GM21786 (cell line): ENCODE data around the gene ITGB3.

Source experiments
- ATAC-seq: cut with Tn5 transposase; IDR thresholded peaks from one replicate; pipeline ENCODE4 v1.9.1; 2021; ENCODE audit not compliant: unreplicated experiment

Gene ITGB3

DNA sequence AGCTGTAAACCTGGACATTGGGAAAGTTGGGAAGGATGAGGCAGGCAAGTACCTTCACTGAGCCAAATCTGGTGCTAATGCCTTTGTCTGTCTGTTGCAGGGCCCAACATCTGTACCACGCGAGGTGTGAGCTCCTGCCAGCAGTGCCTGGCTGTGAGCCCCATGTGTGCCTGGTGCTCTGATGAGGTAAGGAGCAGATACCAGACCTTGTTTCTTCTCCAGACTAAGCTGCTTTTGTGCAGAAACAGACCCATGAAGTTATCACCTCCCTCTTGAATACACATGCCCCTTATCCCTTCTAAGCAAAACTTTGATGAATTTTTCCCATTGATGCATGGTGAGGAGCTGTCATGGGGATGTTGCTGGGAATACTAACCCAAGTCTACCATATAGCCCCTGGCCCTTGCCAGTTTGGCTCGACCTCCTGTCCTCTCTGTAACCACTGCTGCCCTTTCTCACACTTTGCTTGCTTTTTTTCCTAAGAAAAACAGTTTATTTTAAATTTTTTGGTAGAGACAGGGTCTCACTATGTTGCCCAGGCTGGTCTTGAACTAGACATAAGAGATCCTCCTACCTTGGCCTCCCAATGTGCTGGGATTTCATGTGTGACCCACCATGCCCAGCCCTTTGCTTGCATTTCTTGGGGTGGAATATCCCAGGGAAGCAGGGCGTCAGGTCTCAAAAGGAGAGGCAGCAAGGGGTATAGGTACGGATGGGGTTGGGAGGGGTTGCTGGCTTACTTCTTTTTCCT lies 20.9 kb downstream of the ITGB3 start:
- no peak for ATAC-seq

GRCh38 chr17:47275245-47275984 lies 21.8 kb downstream of the ITGB3 start:
- ATAC-seq: no peak

GRCh38 chr17:47276444-47276843 lies 22.8 kb downstream of the ITGB3 start:
- no peak for ATAC-seq

DNA sequence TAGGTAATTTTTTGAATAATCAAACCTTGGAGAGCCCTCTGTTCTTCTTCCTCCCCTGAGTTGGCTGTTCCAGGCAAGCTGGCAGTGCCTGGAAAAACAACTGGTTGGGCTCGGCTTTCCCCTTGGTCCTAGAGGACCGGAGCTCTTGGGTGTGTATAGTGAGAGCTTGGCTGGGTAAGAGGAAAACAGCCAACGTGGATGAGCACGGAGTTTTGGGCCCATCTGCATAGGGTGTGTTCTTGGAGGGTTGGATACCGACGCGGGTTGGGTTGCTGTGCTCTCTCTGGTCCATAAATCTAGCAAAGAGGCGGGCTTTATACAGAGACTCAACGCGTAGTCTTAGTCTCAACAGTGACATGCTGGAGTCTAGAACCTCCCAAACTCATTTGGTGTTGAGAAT lies 23.2 kb downstream of the ITGB3 start:
- ATAC-seq: no peak

GRCh38 chr17:47277921-47278320 lies 24.3 kb downstream of the ITGB3 start:
- ATAC-seq: no peak

GRCh38 chr17:47278561-47278960 lies 24.9 kb downstream of the ITGB3 start:
- no peak for ATAC-seq

GRCh38 chr17:47279062-47279801 lies 25.6 kb downstream of the ITGB3 start:
- peak; percentile 84 for ATAC-seq

DNA sequence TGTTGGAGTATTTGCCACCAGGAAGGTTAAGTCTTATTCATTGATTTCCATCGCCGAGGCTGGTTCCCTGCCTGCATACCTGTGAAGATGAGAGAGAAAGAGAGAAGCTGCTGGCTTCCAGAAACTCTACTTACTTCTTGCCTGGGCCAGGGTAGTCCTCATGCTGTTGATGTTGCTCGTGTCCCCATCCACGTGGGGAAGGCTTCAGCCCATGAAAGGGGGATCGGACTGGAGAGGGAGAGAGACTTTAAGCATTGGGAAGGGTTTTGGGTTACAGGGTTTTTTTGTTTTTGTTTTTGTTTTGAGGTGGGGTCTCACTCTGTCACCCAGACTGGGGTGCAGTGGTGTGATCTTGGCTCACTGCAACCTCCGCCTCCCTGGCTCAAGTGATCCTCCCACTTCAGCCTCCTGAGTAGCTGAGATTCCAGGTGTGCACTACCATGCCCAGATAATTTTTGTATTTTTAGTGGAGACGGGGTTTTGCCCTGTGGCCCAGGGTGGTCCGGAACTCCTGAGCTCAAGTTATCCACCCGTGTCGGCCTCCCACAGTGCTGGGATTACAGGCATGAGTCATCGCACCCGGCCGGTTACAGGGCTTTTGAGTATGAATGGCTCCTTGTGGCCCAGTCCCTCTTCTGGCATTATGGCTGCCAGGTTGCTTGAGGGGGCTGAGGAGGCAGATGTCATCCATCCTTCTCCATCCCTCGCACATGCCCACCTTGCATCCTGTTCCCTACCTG lies 26.6 kb downstream of the ITGB3 start:
- no peak for ATAC-seq

DNA sequence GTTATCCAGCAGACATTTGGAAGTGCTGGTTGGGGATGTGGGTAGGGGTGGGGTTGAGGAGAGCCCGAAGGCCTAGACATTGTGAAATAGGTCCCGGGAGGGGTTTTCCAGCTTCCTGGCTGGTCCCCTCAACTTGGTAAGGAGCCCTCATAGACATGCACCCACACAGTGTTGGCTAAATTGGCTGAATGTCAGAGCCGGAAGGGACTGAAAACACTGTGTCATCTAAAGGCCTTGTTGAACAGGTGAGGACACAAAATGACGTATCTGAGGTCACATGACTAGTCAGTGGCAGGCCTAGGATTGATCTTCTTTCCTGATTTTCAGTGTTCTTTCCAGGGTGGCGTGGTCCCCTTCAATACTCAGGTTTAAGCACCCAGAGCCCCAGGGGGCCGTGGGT lies 27.6 kb downstream of the ITGB3 start:
- no peak for ATAC-seq

DNA sequence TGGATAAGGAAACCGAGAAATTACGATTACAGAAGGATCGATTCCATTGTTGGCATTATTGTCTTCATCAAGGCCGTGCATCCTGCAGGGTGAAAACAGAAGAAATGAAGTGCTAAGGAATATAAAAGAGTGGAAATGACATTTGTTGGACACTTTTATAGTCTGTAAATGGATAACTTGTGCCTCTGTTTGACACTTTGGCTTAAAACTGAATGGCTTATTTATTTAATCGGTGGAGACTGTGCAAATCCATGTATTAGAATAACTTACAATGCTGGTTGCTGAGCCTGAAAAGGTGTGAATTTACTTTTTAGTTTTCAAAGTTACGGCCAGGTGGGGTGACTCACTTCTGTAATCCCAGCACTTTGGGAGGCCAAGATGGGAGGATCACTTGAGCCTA lies 31.4 kb downstream of the ITGB3 start:
- ATAC-seq: no peak

DNA sequence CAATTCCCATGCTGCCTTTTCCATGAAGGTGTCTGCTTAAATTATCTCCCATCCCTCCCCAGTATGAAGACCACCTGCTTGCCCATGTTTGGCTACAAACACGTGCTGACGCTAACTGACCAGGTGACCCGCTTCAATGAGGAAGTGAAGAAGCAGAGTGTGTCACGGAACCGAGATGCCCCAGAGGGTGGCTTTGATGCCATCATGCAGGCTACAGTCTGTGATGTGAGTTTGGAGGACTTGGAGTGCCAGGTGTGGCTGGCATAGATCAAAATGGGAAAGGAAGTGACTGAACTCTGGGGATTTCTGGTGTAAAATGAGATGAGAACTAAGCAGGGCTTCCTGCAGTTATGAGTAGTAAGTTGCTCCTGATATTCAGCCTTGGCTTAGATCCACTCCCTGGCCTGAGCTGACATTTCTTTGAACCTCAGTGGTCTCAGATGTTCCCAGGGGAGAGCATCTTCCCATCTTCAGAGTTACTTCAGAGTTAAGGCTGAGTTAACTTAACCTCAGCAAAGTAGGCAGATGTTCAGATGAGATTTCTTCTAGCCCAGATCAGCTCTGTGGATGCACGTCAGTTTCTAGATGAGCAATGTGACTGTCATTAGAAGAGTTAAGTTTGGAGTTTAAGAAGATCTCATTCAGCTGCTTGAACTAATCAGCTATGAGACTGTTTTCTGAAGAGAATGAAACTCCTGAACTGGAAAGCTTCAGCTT lies 32.7 kb downstream of the ITGB3 start:
- ATAC-seq: peak; percentile 65

DNA sequence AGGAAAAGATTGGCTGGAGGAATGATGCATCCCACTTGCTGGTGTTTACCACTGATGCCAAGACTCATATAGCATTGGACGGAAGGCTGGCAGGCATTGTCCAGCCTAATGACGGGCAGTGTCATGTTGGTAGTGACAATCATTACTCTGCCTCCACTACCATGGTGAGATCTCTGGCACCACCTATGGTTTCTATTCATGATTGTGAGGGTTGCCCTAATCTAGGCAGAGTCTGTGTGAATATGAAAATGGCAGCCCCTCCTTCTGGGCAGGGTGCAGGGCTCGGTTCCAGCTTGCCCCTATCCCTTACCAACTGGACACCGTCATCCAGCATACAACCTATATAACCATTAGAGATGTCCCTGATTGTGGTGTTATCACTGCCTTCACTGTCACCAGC lies 33.4 kb downstream of the ITGB3 start:
- ATAC-seq: no peak

DNA sequence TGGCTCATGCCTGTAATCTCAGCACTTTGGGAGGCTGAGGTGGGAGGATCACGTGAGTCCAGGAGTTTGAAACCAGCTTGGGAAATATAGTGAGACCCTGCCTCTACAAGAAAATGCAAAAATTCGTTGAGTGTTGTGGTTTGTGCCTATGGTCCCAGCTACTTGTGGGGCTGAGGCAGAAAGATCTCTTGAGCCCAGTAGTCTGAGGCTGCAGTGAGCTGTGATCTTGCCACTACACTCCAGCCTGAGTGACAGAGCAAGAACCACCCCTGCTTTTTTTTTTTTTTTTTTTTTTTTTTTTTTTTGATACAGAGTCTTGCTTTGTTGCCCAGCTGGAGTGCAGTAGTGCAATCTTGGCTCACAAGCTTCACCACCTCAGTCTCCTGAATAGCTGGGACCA lies 34.0 kb downstream of the ITGB3 start:
- ATAC-seq: no peak

DNA sequence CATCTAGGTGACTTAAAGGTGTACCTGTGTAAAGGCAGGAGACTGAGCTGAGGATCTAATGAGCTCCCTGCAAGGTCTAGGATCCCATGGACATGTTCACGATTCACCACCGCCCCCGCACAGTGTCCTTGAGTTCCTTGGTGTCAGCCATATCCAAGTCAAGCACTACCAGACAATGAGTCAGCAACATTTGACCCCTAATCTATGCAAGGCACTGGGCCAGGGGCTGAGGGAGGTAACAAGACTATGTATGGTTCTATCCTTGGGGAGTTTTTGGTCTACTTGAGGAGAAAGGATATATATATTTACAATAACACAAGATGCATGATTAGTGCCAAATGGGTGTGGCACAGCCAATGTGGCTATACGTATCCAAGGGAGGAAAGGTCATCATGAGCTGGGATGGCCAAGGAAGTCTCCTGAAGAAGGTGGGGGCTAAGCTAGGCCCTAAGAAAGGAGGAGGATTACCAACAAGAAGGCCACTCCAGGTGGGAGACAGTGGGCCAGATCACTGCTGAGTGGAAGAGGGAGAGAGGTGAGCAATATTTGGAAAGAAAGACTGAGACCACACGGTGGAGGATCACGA lies 35.0 kb downstream of the ITGB3 start:
- ATAC-seq: no peak

- no peak for ATAC-seq
Measured at GRCh38 chr17:47289302-47289701, 35.7 kb downstream of the ITGB3 start.

DNA sequence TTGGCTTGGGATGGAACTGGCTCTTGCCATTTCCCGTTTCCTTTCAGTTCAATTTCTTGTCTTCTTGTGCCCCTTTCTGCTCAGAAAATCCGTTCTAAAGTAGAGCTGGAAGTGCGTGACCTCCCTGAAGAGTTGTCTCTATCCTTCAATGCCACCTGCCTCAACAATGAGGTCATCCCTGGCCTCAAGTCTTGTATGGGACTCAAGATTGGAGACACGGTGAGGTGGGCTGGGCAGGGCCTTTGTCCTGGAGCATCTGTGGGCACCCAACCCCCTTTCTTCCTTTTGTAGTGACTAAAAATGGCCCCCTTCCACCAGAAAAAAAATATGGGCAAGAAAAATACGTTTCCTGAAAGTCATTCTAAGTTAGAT lies 37.2 kb downstream of the ITGB3 start:
- ATAC-seq: no peak

DNA sequence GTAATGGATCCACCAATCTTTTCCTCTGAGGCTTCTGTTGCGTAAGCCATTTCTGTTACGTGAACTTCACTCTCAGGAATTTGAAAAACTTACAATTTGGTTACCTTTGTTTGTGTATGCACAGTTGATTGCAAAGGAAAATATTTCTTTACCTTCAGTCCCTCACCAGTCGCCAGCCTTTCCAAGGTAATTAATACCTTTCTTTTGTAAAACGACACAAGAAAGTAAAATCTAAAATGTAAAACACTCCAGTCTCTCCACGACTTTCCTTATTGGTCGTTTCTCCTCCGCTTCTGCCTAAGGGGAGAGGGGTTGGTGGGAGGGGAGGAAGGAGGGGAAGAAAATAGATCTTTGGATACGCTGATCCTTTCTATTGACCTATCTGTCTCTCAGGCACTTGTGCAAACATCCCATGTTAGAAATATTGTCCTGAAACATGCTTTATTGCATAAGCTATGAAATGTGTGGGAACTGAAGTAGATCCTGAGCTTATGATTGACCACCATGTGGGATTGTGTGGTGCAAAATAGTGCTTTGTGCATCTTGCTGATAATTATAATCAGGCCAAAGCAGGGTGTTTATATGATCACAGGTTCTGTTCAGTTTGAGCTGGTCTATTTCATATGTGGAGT lies 37.7 kb downstream of the ITGB3 start:
- no peak for ATAC-seq

DNA sequence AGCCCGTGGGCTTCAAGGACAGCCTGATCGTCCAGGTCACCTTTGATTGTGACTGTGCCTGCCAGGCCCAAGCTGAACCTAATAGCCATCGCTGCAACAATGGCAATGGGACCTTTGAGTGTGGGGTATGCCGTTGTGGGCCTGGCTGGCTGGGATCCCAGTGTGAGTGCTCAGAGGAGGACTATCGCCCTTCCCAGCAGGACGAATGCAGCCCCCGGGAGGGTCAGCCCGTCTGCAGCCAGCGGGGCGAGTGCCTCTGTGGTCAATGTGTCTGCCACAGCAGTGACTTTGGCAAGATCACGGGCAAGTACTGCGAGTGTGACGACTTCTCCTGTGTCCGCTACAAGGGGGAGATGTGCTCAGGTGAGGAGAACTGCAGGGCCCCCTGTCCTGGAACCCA lies 38.6 kb downstream of the ITGB3 start:
- ATAC-seq: no peak

GRCh38 chr17:47295037-47295873 lies 41.6 kb downstream of the ITGB3 start:
- no peak for ATAC-seq
